ENCODE measurements around the gene HJURP. TPM values are rescaled to one million over a fixed set of nuclear protein-coding genes. Genes with fewer than 3 reads are reported as not detected.
A peak's percentile ranks its signal among the peaks of the same experiment; 100 is the strongest.

HJURP gene
- polyA plus RNA-seq, 3 donors: not detected

DNA sequence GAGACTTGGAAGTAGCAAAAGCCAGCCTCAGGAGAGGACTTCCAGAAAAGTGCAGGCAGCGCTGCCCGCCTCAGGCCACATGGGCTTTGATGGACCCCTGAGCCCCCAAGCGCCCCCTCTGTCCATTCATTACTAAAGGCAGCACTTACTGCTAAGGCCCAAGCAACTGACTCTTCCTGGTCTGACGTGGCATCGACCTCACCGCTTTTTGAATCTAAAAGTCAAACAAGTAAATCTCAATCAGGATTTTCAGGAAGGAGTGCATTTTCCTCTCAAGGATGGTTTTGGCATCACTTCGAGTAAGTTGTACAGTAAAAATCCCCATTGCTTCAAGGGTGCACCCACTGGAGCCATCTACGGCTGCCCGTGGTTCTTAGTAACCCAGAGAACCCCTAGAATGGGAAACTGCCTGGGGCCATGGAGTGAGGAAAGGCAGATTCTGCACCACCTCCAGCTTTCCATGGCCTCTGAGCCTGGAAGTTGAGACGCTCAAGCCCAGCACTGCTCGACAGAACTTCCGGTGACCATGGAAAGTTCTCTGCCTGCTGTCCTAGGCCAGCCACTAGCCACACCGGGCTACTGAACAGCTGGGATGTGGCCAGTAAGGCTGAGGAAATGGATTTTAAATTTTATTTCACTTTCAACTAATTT, 7.0 kb downstream of the HJURP start:
- H2AFZ ChIP-seq (ENCODE audit: insufficient read depth, low read depth, low read length, poor library complexity, severe bottlenecking): no peak overlapping the region
- no peak overlapping the region for H3K4me2 ChIP-seq (replicated peaks; ENCODE audit: extremely low read depth, low read length, poor library complexity, severe bottlenecking)
- H4K20me1 ChIP-seq (ENCODE audit: insufficient read depth, low read length): no peaks in the 10 kb centered on the region
- Mint-ChIP-seq H3K4me3 (no peak overlapping the region), H3K27me3 (ENCODE audit: low read depth in 3 of 3) (peaks cover 0 to 1% (median 0%) of the 10 kb centered on the region in 3 donors), H3K9me3 (no peaks in the 10 kb centered on the region), H3K36me3 (peaks cover 50 to 83% of the 10 kb centered on the region in 2 donors), H3K4me1 (peaks cover 14% of the 10 kb centered on the region), H3K27ac (peak overlapping the region in 2 of 7 donors; percentile 32 to 36)
- DNase-seq: no peak
- TF ChIP-seq, protein P1, sequence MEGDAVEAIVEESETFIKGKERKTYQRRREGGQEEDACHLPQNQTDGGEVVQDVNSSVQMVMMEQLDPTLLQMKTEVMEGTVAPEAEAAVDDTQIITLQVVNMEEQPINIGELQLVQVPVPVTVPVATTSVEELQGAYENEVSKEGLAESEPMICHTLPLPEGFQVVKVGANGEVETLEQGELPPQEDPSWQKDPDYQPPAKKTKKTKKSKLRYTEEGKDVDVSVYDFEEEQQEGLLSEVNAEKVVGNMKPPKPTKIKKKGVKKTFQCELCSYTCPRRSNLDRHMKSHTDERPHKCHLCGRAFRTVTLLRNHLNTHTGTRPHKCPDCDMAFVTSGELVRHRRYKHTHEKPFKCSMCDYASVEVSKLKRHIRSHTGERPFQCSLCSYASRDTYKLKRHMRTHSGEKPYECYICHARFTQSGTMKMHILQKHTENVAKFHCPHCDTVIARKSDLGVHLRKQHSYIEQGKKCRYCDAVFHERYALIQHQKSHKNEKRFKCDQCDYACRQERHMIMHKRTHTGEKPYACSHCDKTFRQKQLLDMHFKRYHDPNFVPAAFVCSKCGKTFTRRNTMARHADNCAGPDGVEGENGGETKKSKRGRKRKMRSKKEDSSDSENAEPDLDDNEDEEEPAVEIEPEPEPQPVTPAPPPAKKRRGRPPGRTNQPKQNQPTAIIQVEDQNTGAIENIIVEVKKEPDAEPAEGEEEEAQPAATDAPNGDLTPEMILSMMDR (IDR thresholded peaks at IDR 0.05): no peak
- H3K4me1 ChIP-seq (ENCODE audit: control insufficient read depth in 1 of 2, insufficient read depth in 2 of 2, low read length in 2 of 2): peaks cover 6 to 7% of the 10 kb centered on the region in 2 donors
- no peaks in the 10 kb centered on the region for H3K9me3 ChIP-seq (replicated peaks in 1 of 2; ENCODE audit: control insufficient read depth in 1 of 2, insufficient read depth in 1 of 2, low read length in 2 of 2)
- H3K27me3 ChIP-seq (ENCODE audit: control insufficient read depth in 2 of 2, insufficient read depth in 2 of 2, low read length in 2 of 2): no peaks in the 10 kb centered on the region
- 98% methylated on average over 6 of the region's 13 CpGs for WGBS (ENCODE audit: insufficient coverage)
- peaks cover 55 to 88% of the 10 kb centered on the region in 2 donors for H3K36me3 ChIP-seq (replicated peaks in 1 of 2; ENCODE audit: control insufficient read depth in 1 of 2, insufficient read depth in 2 of 2, low read length in 2 of 2)
- H3K79me2 ChIP-seq (ENCODE audit: insufficient read depth, low read length): peaks cover 95% of the 10 kb centered on the region
- H3K4me3 ChIP-seq (replicated peaks in 1 of 3; ENCODE audit: low read depth in 2 of 3, low read length in 3 of 3): no peak overlapping the region
- no peak overlapping the region for H3K9ac ChIP-seq (ENCODE audit: insufficient read depth, low read length, poor library complexity, severe bottlenecking)
- intact Hi-C loops (cut with micrococcal nuclease): loop anchor here in 1 of 2 donors (10.0 kb wide), 1 partner anchor 657 kb away; no protein-coding TSS in a partner anchor
- H3K27ac ChIP-seq (ENCODE audit: low read depth in 1 of 2, low read length in 2 of 2): peak overlapping the region in 1 of 2 donors; percentile 58

DNA sequence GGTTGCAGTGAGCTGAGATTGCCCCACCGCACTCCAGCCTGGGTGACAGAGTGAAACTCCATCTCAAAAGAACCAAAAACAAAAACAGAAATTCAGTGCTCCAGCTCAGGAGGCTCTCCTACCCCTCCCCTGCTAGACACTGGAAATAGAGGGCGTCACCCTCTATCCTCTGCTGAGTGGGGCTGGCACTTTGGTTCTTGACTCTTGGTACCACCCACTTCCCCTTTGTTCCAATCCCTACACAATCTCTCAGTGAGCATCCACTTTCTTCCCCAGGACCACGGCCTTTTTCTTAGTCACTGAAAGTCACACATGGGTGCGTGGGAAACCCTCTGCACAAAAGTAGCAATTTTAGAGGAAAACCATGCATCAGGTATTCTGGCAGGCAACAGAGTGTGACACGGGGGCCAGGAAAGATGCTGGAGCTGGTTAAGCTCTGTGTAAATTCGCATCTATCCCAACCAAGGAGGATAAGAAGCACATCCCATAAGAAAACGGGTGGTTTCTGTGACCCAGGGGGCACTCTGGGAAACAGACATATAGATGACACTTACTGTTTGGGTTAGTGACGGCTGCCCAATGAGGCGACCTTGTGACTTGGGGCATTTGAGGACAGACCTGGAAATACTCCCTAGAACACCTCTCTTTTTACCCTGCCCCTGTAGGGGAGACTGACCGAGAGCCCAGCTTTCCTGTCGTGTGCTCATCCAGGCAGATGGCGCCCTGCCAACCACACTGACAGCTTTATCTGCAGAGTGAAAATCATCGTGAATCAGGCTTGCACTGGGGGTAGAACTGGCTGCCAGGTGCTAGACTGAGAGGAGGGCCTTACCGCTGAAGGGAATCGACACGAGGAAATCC, 7.7 kb downstream of the HJURP start:
- Histone ChIP-seq H3K27me3 (ENCODE audit: control insufficient read depth in 2 of 2, insufficient read depth in 2 of 2, low read length in 2 of 2) (no peaks in the 10 kb centered on the region), H3K36me3 (replicated peaks in 1 of 2; ENCODE audit: control insufficient read depth in 1 of 2, insufficient read depth in 2 of 2, low read length in 2 of 2) (peaks cover 62 to 96% of the 10 kb centered on the region in 2 donors), H3K79me2 (ENCODE audit: insufficient read depth, low read length) (peaks cover 95% of the 10 kb centered on the region), H3K27ac (ENCODE audit: low read depth in 1 of 2, low read length in 2 of 2) (peak overlapping the region in 1 of 2 donors; percentile 58), H3K4me3 (replicated peaks in 1 of 3; ENCODE audit: low read depth in 2 of 3, low read length in 3 of 3) (no peak overlapping the region), H3K4me2 (replicated peaks; ENCODE audit: extremely low read depth, low read length, poor library complexity, severe bottlenecking) (no peak overlapping the region), H3K9me3 (replicated peaks in 1 of 2; ENCODE audit: control insufficient read depth in 1 of 2, insufficient read depth in 1 of 2, low read length in 2 of 2) (no peaks in the 10 kb centered on the region), H4K20me1 (ENCODE audit: insufficient read depth, low read length) (no peaks in the 10 kb centered on the region), H3K4me1 (ENCODE audit: control insufficient read depth in 1 of 2, insufficient read depth in 2 of 2, low read length in 2 of 2) (no peaks in the 10 kb centered on the region), H3K9ac (ENCODE audit: insufficient read depth, low read length, poor library complexity, severe bottlenecking) (no peak overlapping the region), H2AFZ (ENCODE audit: insufficient read depth, low read depth, low read length, poor library complexity, severe bottlenecking) (no peak overlapping the region)
- 96% methylated on average over 10 of the region's 16 CpGs for WGBS (ENCODE audit: insufficient coverage)
- peaks cover 0 to 1% (median 0%) of the 10 kb centered on the region in 3 donors for H3K27me3 Mint-ChIP-seq (ENCODE audit: low read depth in 3 of 3)
- H3K27ac Mint-ChIP-seq: peak overlapping the region in 5 of 7 donors; percentile 32 to 57 (median 53)
- peaks cover 7% of the 10 kb centered on the region for H3K4me1 Mint-ChIP-seq
- peaks cover 58 to 90% of the 10 kb centered on the region in 2 donors for H3K36me3 Mint-ChIP-seq
- TF ChIP-seq, protein P1 (IDR thresholded peaks at IDR 0.05): no peak
- H3K4me3 Mint-ChIP-seq: no peak overlapping the region
- intact Hi-C loops (cut with micrococcal nuclease): loop anchor here in 1 of 2 donors (10.0 kb wide), 1 partner anchor 658 kb away; no protein-coding TSS in a partner anchor
- DNase-seq: no peak
- H3K9me3 Mint-ChIP-seq: no peaks in the 10 kb centered on the region
